HL-60/S4 treated with retinoic acid at 250 ng/mL for 4 days and 3 days (cell line): Measurements from ENCODE around the gene HEATR3.
"Not testable (repeated sequence)": the region's sequence is repeated elsewhere in the genome, so short reads cannot be mapped to it uniquely, and the experiment has no call there.

ENCODE experiments used
- in situ Hi-C: fragments of 300-500 bp; cut with MboI; formaldehyde crosslinking; loops from 2 replicates; pipeline ENCODE4 v1.7.0; 2022; ENCODE audit warnings: low sequenced_read_pairs

Gene HEATR3

GRCh38 chr16:50099957-50100648 lies 34.3 kb downstream of the HEATR3 start:
- in situ Hi-C loops: no loop called here

- in situ Hi-C loops: no loop called here
Observed at GRCh38 chr16:50102051-50102746, 36.4 kb downstream of the HEATR3 start.

- in situ Hi-C loops: no loop called here
Observed at GRCh38 chr16:50103764-50104163, 38.0 kb downstream of the HEATR3 start.

GRCh38 chr16:50114357-50115129 lies 48.8 kb downstream of the HEATR3 start:
- in situ Hi-C loops: no loop called here

- in situ Hi-C loops: no loop called here
Observed at GRCh38 chr16:50120711-50121110, 54.9 kb downstream of the HEATR3 start.

- in situ Hi-C loops: no loop called here
Observed at GRCh38 chr16:50121278-50121677, 55.5 kb downstream of the HEATR3 start.

- in situ Hi-C loops: no loop called here
Observed at GRCh38 chr16:50121721-50122445, 56.1 kb downstream of the HEATR3 start.

- in situ Hi-C loops: no loop called here
Observed at GRCh38 chr16:50123417-50123816, 57.6 kb downstream of the HEATR3 start.

GRCh38 chr16:50124769-50125168 lies 59.0 kb downstream of the HEATR3 start:
- in situ Hi-C loops: no loop called here

- in situ Hi-C loops: no loop called here
Observed at GRCh38 chr16:50126183-50126582, 60.4 kb downstream of the HEATR3 start.

GRCh38 chr16:50132571-50132970 lies 66.8 kb downstream of the HEATR3 start:
- in situ Hi-C loops: not testable (repeated sequence)

- in situ Hi-C loops: no loop called here
Observed at GRCh38 chr16:50133214-50133613, 67.4 kb downstream of the HEATR3 start.

GRCh38 chr16:50136399-50136798 lies 70.6 kb downstream of the HEATR3 start:
- in situ Hi-C loops: no loop called here

GRCh38 chr16:50137268-50137667 lies 71.5 kb downstream of the HEATR3 start:
- in situ Hi-C loops: no loop called here

- in situ Hi-C loops: no loop called here
Observed at GRCh38 chr16:50139580-50139979, 73.8 kb downstream of the HEATR3 start.

GRCh38 chr16:50144211-50144610 lies 78.4 kb downstream of the HEATR3 start:
- in situ Hi-C loops: no loop called here

GRCh38 chr16:50146479-50147435 lies 81.0 kb downstream of the HEATR3 start:
- in situ Hi-C loops: no loop called here

- in situ Hi-C loops: no loop called here
Observed at GRCh38 chr16:50151322-50151721, 85.6 kb downstream of the HEATR3 start.

- in situ Hi-C loops: no loop called here
Observed at GRCh38 chr16:50151756-50152155, 86.0 kb downstream of the HEATR3 start.

GRCh38 chr16:50152351-50152806 lies 86.6 kb downstream of the HEATR3 start:
- in situ Hi-C loops: no loop called here
